ENCODE measurements around the gene BTNL9. TPM values are rescaled to one million over a fixed set of nuclear protein-coding genes. Genes with fewer than 3 reads are reported as not detected.
A peak's percentile ranks its signal among the peaks of the same experiment; 100 is the strongest.
"Not testable (repeated sequence)": the region's sequence is repeated elsewhere in the genome, so short reads cannot be mapped to it uniquely, and the experiment has no call there.

Gene BTNL9
- total RNA-seq, 1 experiment from 2014 or later = not detected

GRCh38 chr5:181060924-181061323 lies 20.9 kb downstream of the BTNL9 start:
- DNase-seq (ENCODE audit: low read depth) = no peak

GRCh38 chr5:181061645-181062044 lies 21.6 kb downstream of the BTNL9 start:
- no peak for DNase-seq (ENCODE audit: low read depth)

GRCh38 chr5:181062631-181063030 lies 22.6 kb downstream of the BTNL9 start:
- no peak for DNase-seq (ENCODE audit: low read depth)

- no peak for DNase-seq (ENCODE audit: low read depth)
These were observed 23.4 kb downstream of the BTNL9 start for GRCh38 chr5:181063514-181063913.

DNA sequence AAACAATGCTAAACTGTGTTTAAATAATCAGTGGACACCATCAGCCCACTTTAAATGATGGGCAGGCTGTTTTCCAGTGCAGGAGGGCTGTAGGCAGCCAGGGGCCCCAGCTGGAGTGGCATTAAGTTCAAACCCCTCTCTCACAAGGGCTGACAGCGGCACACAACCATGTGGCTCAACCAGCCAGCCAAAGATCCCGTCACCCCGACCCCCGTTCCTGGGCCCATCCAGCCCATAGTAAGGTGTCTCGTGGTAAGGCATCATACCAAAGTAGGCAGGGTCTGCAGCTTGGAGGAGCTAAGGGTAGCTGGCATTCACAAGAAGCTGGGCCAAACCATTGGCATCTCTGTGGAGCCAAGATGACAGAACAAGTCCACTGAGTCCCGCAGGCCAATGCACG lies 24.9 kb downstream of the BTNL9 start:
- no peak for DNase-seq (ENCODE audit: low read depth)

- DNase-seq (ENCODE audit: low read depth) = peak; percentile 22
These were observed 29.9 kb downstream of the BTNL9 start for GRCh38 chr5:181069767-181070491.

- DNase-seq (ENCODE audit: low read depth) = no peak
These were observed 30.5 kb downstream of the BTNL9 start for GRCh38 chr5:181070523-181070922.

DNA sequence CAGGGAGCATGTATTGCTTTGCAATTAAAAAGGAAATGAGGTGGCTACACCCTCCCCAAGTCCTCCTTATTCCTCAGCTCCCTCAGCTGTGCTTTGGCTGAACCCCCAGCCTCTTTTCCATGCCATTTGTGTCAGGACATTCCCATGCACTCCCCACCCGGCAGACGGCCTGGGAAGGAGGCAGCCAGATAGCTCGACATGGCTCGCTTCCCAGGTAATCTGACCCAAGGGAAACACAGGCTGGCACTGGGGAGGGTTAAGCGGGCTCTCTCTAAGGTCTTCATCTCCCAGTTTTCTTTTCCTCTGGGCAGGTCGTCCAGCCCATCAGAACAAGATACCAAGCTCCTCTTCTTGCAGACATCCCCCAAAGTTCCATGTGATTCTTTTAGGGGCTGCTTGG lies 31.2 kb downstream of the BTNL9 start:
- no peak for DNase-seq (ENCODE audit: low read depth)

DNA sequence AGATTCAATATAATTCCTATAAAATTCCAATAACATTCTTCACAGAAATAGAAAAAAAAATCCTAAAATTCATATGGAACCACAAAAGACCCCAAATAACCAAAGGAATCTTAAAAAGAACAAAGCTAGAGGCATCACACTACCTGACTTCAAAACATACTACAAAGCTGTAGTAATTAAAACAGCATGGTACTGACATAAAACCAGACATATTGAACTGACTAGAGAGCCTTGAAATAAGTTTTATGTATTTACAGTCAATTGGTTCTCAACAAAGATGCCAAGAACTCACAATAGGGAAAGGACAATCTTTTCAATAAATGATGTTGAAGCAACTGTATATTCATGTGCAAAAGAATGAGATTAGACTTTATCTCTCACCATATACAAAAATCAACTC lies 36.9 kb downstream of the BTNL9 start:
- no peak for DNase-seq (ENCODE audit: low read depth)

DNA sequence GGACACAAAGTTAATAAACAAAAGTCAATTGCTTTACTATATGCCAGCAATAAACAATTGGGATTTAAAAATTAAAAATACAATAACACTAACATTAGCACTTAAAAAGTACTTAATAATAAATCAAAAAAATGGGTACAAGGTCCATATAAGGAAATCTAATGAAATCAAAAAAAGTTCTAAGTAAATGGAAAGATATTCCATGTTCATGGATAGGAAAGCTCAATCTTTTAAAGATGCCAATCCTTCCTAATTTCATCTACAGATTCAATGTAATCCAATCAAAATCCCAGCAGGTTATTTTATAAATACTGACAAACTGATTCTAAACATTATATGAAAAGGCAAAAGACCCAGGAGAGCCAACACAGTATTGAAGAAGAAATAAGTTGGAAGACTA lies 41.9 kb downstream of the BTNL9 start:
- DNase-seq (ENCODE audit: low read depth) = no peak

DNA sequence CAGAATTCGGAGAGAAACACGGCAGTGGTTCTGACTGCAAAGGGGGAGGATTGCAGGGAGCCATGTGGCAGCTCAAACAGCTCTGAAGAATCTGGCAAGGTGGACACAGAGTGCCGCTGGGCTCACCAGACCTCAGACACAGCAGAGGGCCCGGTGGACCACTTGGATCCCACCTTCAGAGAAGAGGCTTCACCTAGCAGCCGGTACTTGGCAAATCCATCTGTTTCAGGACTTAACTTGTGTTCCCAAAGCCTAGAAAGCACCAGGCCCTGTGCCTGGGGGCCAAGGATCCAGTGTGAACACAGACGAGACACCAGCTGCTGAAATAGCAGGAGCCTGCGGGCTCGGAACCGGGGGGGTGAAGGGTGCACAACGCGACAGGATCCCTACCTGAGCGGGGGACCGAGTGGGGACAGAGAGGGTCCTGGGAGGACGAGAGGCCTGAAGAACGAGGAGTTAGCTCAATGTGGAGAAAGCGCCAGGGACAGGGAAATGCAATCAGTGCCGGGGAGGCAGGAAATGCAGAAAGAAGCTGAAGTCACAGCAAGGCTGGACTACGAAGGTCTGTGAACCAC lies 44.6 kb downstream of the BTNL9 start:
- DNase-seq (ENCODE audit: low read depth) = no peak

DNA sequence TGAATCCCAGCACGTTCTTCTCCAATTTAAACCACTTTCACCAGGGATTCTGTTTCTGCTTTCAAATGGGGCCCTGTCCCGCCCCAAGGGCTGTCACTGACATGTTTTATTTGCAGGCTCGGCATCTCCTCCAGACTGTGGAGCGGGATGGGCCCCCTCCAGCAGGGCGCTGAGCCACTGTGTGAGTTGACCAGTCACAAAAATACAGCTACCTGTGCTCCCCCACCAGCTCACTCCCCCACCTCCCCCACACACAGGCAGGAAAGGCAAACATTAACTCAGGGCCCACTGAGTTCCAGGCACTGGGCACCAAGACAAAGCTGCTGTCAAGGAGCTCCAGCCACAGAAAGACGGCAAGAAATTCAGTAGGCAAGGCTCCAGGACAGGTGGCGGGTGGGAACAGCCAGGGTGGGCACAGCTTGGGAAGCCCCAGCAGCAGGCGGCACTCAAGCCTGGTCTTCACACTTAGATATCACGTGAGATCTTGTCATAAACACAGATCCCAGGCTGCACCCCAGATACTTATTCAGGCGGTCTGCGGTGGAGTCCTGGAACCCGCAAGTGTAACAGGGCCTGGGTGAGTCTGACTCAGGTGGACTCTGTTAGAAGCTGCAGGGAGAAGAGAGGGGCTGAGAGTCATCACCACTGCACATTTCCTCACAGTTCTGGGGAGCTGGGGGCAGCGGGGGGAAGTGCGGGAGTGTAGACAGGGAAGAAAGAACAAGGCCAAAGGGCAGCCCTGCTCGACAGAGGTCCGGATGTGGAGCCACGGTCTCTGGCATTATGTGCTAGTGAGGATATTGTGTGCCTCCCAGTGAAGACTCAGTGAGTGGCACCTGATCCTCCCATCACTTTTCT lies 46.2 kb downstream of the BTNL9 start:
- DNase-seq (ENCODE audit: low read depth) = peak; percentile 27

- no peak for DNase-seq (ENCODE audit: low read depth)
These were observed 46.8 kb downstream of the BTNL9 start for GRCh38 chr5:181086884-181087205.

DNA sequence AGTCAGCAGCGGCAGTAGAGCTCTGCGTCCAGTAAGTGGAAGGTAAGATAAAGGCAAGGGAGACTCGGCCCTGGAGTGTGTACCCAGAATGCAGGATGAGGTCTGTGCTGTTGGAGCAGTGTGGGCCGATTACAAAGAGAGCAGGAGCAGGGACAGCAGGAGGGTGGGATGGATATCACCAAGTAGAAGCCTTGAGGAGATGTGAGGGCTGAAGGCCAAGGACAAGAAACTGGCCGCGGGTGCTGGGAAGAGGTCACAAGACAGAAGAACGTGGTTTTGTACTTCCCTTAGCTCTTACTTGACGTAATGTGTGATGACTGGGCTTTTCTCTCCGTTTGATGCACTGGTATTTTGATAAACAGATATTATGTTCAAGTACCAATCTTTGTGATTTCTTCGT lies 47.2 kb downstream of the BTNL9 start:
- no peak for DNase-seq (ENCODE audit: low read depth)

DNA sequence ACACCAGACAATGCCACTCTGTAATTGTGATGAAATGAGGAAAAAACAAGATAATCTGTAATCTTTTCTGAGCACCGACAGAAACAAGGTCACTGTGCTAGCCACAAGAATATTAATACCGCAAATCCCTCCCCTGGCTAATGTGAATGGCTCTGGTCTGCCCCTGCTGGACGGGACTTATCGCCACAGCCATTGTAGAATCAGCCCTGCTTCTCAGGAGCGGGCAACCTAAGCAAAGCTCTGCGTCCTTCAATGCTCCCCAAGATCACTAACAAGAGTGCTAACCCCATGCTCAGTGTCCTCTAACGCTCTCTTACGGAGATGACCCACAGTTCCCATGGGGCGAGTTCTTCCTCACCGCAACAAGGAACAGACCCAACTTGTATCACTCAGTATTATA lies 48.2 kb downstream of the BTNL9 start:
- peak; percentile 11 for DNase-seq (ENCODE audit: low read depth)

DNA sequence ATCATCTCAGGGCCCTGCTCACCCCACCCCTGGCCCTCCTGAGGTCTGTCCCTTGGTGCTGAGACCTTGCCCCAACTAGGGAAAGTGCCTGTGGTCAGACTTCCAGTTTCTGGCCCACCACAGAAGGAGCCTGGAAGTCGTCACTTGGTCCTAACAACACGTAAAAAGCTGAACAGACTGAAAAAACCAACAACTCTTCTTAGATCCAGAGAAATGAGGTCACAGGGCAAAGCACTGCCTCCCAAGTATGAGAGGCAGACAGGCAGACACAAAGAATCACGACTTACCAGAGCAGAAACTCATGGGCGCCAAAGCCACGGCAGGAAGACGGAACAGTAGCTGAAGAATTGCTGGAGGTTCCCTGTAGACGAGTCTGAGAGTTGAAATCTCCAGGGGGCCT lies 52.4 kb downstream of the BTNL9 start:
- DNase-seq (ENCODE audit: low read depth) = no peak

DNA sequence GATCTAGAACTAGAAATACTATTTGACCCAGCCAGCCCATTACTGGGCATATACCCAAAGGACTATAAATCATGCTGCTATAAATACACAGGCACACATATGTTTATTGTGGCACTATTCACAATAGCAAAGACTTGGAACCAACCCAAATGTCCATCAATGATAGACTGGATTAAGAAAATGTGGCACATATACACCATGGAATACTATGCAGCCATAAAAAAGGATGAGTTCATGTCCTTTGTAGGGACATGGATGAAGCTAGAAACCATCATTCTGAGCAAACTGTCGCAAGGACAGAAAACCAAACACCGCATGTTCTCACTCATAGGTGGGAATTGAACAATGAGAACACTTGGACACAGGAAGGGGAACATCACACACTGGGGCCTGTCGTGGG lies 55.1 kb downstream of the BTNL9 start:
- not testable (repeated sequence) for DNase-seq (ENCODE audit: low read depth)

DNA sequence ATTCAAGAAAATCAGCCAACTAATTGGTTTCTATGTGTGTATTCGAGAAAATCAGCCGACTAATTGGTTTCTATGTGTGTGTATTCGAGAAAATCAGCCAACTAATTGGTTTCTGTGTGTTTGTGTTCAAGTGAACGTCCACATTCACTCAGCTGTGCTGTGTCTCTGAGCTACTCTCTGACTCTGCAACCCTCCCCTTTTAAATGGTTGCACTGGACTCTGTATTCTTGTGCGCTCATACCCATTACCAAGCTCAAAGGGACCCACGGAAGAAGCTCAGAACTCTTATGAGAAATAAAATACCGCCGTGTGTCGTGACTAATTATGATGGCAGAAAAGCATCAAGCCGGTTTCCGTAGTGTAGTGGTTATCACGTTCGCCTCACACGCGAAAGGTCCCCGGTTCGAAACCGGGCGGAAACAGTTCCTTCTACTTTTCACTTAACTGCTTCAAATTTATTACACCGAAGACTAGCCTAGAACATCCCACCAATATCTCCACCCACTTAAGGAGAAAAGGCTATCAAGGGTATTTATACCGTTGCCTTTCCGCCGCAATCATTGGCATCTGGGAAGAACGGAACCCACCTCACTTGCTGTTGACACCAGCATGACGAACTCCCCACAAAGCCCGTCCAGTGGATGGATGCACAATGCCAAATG lies 56.8 kb downstream of the BTNL9 start:
- DNase-seq (ENCODE audit: low read depth) = not testable (repeated sequence)

GRCh38 chr5:181097383-181097753 lies 57.3 kb downstream of the BTNL9 start:
- DNase-seq (ENCODE audit: low read depth) = not testable (repeated sequence)

DNA sequence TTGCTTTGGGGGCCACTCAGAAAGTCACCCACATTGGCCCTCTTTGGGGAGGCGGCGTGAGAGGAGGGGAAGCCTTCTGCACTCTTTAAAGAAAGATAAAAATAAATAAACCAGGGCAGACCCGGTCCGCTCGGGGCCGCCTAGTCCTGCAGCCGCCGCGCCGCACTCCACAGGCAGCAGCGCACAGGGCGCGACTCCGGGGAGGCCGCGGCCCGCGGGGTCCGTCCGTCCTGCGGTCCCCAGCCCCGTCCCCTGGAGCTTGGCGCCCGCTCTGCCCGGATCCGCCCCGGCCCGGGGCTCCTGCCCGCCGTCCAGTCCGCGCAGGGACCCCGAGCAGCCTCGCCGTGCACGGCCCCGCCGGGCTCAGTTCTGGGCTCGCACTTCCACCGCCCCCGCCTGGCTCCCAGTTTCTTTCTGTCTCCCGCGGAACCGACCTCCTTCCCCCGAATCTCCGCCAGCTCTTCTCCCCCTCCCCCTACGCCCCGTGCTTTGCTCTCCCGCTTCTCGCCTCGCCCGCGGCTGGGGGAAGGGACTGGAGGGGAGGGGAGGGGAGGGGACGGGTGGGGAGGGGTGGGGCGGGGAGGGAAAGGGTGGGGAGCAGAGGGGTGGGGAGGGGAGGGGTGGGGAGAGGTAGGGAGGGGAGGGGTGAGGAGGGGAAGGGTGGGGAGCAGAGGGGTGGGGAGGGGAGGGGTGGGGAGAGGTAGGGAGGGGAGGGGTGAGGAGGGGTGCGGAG lies 57.9 kb downstream of the BTNL9 start:
- not testable (repeated sequence) for DNase-seq (ENCODE audit: low read depth)

- DNase-seq (ENCODE audit: low read depth) = no peak
These were observed 58.9 kb downstream of the BTNL9 start for GRCh38 chr5:181098762-181099601.
